BLaER1 (cell line): ENCODE results near the gene C16orf92.

Experiments used
- H3K27ac ChIP-seq: shearing (Covaris generic); formaldehyde crosslinking; 2 replicates; pipeline ENCODE4 v1.8.1; 2022
- H3K27me3 ChIP-seq: shearing (Covaris generic); formaldehyde crosslinking; 2 replicates; pipeline ENCODE4 v1.8.1; 2022
- H3K36me3 ChIP-seq: shearing (Covaris generic); formaldehyde crosslinking; 2 replicates; pipeline ENCODE4 v1.8.1; 2022
- H3K4me1 ChIP-seq: shearing (Covaris generic); formaldehyde crosslinking; 2 replicates; pipeline ENCODE4 v1.8.1; 2022
- H3K4me2 ChIP-seq: shearing (Covaris generic); formaldehyde crosslinking; 2 replicates; pipeline ENCODE4 v1.8.1; 2022
- H3K4me3 ChIP-seq: shearing (Covaris generic); formaldehyde crosslinking; 2 replicates; pipeline ENCODE4 v1.8.1; 2022
- H3K9ac ChIP-seq: shearing (Covaris generic); formaldehyde crosslinking; 2 replicates; pipeline ENCODE4 v1.8.1; 2022
- H3K9me3 ChIP-seq: shearing (Covaris generic); formaldehyde crosslinking; 2 replicates; pipeline ENCODE4 v1.8.1; 2022
- H4K20me1 ChIP-seq: shearing (Covaris generic); formaldehyde crosslinking; 2 replicates; pipeline ENCODE4 v1.8.1; 2022
- Cebpa-rat ChIP-seq: shearing (Covaris generic); IDR thresholded peaks from 2 replicates; pipeline ENCODE4 v1.8.1; 2022

The C16orf92 gene

GRCh38 chr16:30022887-30023286, at the start of gene C16orf92:
TSS of gene C16orf92 (plus strand) at chr16:30023198. CDS start at chr16:30023341, 143 bp downstream.
- Histone ChIP-seq H3K4me3 (no peak within 1 kb of the TSS), H4K20me1 (peaks cover 3% of the 10 kb centered on the region; the same call in 1 of the 2 replicates), H3K4me2 (no peak within 1 kb of the TSS), H3K4me1 (peaks cover 11% of the 10 kb centered on the region), H3K36me3 (no peaks in the 10 kb centered on the region), H3K9ac (no peak within 1 kb of the TSS), H3K9me3 (no peaks in the 10 kb centered on the region), H3K27ac (no peak within 1 kb of the TSS), H3K27me3 (peaks cover 25% of the 10 kb centered on the region; the same call in 1 of the 2 replicates)
- no peak for TF ChIP-seq Cebpa-rat

- H3K27ac ChIP-seq, result peak within 1 kb of the TSS; percentile 82
Measured at GRCh38 chr16:29973384-29974246, 49.4 kb upstream of the C16orf92 start, which contains the start of gene TAOK2. TSS of gene TAOK2 (plus strand) at chr16:29973868. CDS start at chr16:29977773, 3,905 bp downstream.

GRCh38 chr16:29974291-29975133, 48.5 kb upstream of the C16orf92 start:
- Histone ChIP-seq H3K9ac (peak overlapping the region; percentile 86), H4K20me1 (peaks cover 52% of the 10 kb centered on the region), H3K4me2 (peak overlapping the region; percentile 98), H3K36me3 (peaks cover 60% of the 10 kb centered on the region), H3K27me3 (no peaks in the 10 kb centered on the region), H3K27ac (peak overlapping the region; percentile 82), H3K4me1 (peaks cover 49% of the 10 kb centered on the region), H3K4me3 (peak overlapping the region; percentile 85), H3K9me3 (no peaks in the 10 kb centered on the region; the same call in 1 of the 2 replicates)
- no peak for TF ChIP-seq Cebpa-rat

More at GRCh38 chr16:29973384-29974246, 49.4 kb upstream of the C16orf92 start, which contains the start of gene TAOK2:
- Histone ChIP-seq H3K9me3 (no peaks in the 10 kb centered on the region; the same call in 1 of the 2 replicates), H3K36me3 (peaks cover 60% of the 10 kb centered on the region), H3K4me2 (peak within 1 kb of the TSS; percentile 98), H3K4me1 (peaks cover 49% of the 10 kb centered on the region), H3K9ac (peak within 1 kb of the TSS; percentile 86), H4K20me1 (peaks cover 43% of the 10 kb centered on the region), H3K27me3 (no peaks in the 10 kb centered on the region), H3K4me3 (peak within 1 kb of the TSS; percentile 85)
- TF ChIP-seq Cebpa-rat, result no peak

- peaks cover 54% of the 10 kb centered on the region for H4K20me1 ChIP-seq
- peak overlapping the region; percentile 82; the same call in 1 of the 2 replicates for H3K27ac ChIP-seq
- H3K4me1 ChIP-seq, result peaks cover 49% of the 10 kb centered on the region
- peak overlapping the region; percentile 86 for H3K9ac ChIP-seq
- peak overlapping the region; percentile 98 for H3K4me2 ChIP-seq
- H3K36me3 ChIP-seq, result peaks cover 60% of the 10 kb centered on the region
- TF ChIP-seq Cebpa-rat, result no peak
- H3K9me3 ChIP-seq, result no peaks in the 10 kb centered on the region; the same call in 1 of the 2 replicates
- no peaks in the 10 kb centered on the region for H3K27me3 ChIP-seq
- H3K4me3 ChIP-seq, result peak overlapping the region; percentile 85
Measured at GRCh38 chr16:29975134-29975538, 47.9 kb upstream of the C16orf92 start.

- no peaks in the 10 kb centered on the region for H3K27me3 ChIP-seq
- no peak for TF ChIP-seq Cebpa-rat
- H3K4me2 ChIP-seq, result peak overlapping the region; percentile 98
- peaks cover 54% of the 10 kb centered on the region for H4K20me1 ChIP-seq
- peaks cover 61% of the 10 kb centered on the region for H3K36me3 ChIP-seq
- H3K9ac ChIP-seq, result peak overlapping the region; percentile 86
- H3K27ac ChIP-seq, result peak overlapping the region; percentile 82
- H3K4me3 ChIP-seq, result peak overlapping the region; percentile 85
- peaks cover 49% of the 10 kb centered on the region for H3K4me1 ChIP-seq
- H3K9me3 ChIP-seq, result no peaks in the 10 kb centered on the region; the same call in 1 of the 2 replicates
Measured at GRCh38 chr16:29975811-29976511, 47.0 kb upstream of the C16orf92 start.

GRCh38 chr16:29977063-29977825, 45.8 kb upstream of the C16orf92 start:
- Histone ChIP-seq H3K9ac (peak overlapping the region; percentile 86), H4K20me1 (peaks cover 54% of the 10 kb centered on the region), H3K4me1 (peaks cover 49% of the 10 kb centered on the region), H3K4me3 (no peak overlapping the region), H3K36me3 (peaks cover 62% of the 10 kb centered on the region), H3K9me3 (no peaks in the 10 kb centered on the region; the same call in 1 of the 2 replicates), H3K27me3 (no peaks in the 10 kb centered on the region), H3K27ac (peak overlapping the region; percentile 12; the same call in 1 of the 2 replicates), H3K4me2 (peak overlapping the region; percentile 98)
- TF ChIP-seq Cebpa-rat, result no peak

- Histone ChIP-seq H3K4me2 (peak overlapping the region; percentile 98; the same call in 1 of the 2 replicates), H3K4me1 (peaks cover 45% of the 10 kb centered on the region), H4K20me1 (peaks cover 54% of the 10 kb centered on the region), H3K4me3 (no peak overlapping the region), H3K36me3 (peaks cover 65% of the 10 kb centered on the region), H3K27ac (no peak overlapping the region), H3K9ac (no peak overlapping the region), H3K27me3 (no peaks in the 10 kb centered on the region), H3K9me3 (no peaks in the 10 kb centered on the region)
- TF ChIP-seq Cebpa-rat, result no peak
Measured at GRCh38 chr16:29978081-29978480, 44.9 kb upstream of the C16orf92 start.

GRCh38 chr16:29978564-29979270, 44.3 kb upstream of the C16orf92 start:
- no peak overlapping the region for H3K9ac ChIP-seq
- H4K20me1 ChIP-seq, result peaks cover 59% of the 10 kb centered on the region
- no peaks in the 10 kb centered on the region for H3K27me3 ChIP-seq
- H3K4me2 ChIP-seq, result no peak overlapping the region
- no peak for TF ChIP-seq Cebpa-rat
- H3K4me1 ChIP-seq, result peaks cover 42% of the 10 kb centered on the region
- no peak overlapping the region for H3K27ac ChIP-seq
- H3K4me3 ChIP-seq, result no peak overlapping the region
- no peaks in the 10 kb centered on the region for H3K9me3 ChIP-seq
- H3K36me3 ChIP-seq, result peaks cover 71% of the 10 kb centered on the region
